Measurements from ENCODE around the gene INHBC. TPM values are rescaled to one million over a fixed set of nuclear protein-coding genes. Genes with fewer than 3 reads are reported as not detected.
"Not testable (repeated sequence)": the region's sequence is repeated elsewhere in the genome, so short reads cannot be mapped to it uniquely, and the experiment has no call there.

The INHBC gene
- total RNA-seq, 2 experiments from 2014 or later = 0.36 TPM; not detected in 1

GRCh38 chr12:57439762-57440266, 5.2 kb downstream of the INHBC start:
- Histone ChIP-seq H3K27ac (ENCODE audit: low read depth, low read length, poor library complexity, severe bottlenecking) (no peak overlapping the region), H3K9me2 (ENCODE audit: insufficient read depth, low read length) (no peaks in the 10 kb centered on the region), H3K4me1 (ENCODE audit: insufficient read depth, low read length, poor library complexity, severe bottlenecking) (peaks cover 6% of the 10 kb centered on the region), H3K4me2 (ENCODE audit: low read length) (no peak overlapping the region), H2AFZ (ENCODE audit: low read length) (no peak overlapping the region), H3K9me3 (ENCODE audit: low read length) (no peaks in the 10 kb centered on the region), H4K20me1 (ENCODE audit: insufficient read depth, low read length) (no peaks in the 10 kb centered on the region), H3K79me2 (ENCODE audit: insufficient read depth, low read depth, low read length) (no peaks in the 10 kb centered on the region), H3K36me3 (ENCODE audit: insufficient read depth, low read length) (no peaks in the 10 kb centered on the region), H3K4me3 (ENCODE audit: low read depth, low read length, poor library complexity, severe bottlenecking) (no peak overlapping the region)
- TF ChIP-seq EZH2phosphoT487 (IDR thresholded peaks at IDR 0.05; ENCODE audit: borderline replicate concordance, low read depth, low read length) (no peak), CTCF (conservative IDR thresholded peaks at IDR 0.05; ENCODE audit: low read length) (no peak)
- ChIA-PET CTCF (ENCODE audit: unreplicated experiment) (no interaction called here), POLR2A (interaction anchor here (0.6 to 1.1 kb wide), 2 partner anchors 13 to 30 kb away, joined by 3 read pairs; no protein-coding TSS in a partner anchor)
- no peak for DNase-seq (ENCODE audit: low spot score)
- intact Hi-C loops (cut with micrococcal nuclease; ENCODE audit: unreplicated experiment) = no loop called here
- no TSS peak for BruUV-seq (replicated peaks)

- ChIA-PET POLR2A (interaction anchor here (0.7 kb wide), 1 partner anchor 25 kb away, joined by 7 read pairs; no protein-coding TSS in a partner anchor), CTCF (ENCODE audit: unreplicated experiment) (interaction anchor here (0.9 kb wide), 1 partner anchor 17 kb away, joined by 3 read pairs; no protein-coding TSS in a partner anchor)
- H3K27ac ChIP-seq (ENCODE audit: low read depth, low read length, poor library complexity, severe bottlenecking); H3K36me3 ChIP-seq (ENCODE audit: insufficient read depth, low read length); BruUV-seq (replicated peaks); H3K4me1 ChIP-seq (ENCODE audit: insufficient read depth, low read length, poor library complexity, severe bottlenecking); H3K9me2 ChIP-seq (ENCODE audit: insufficient read depth, low read length); H3K4me3 ChIP-seq (ENCODE audit: low read depth, low read length, poor library complexity, severe bottlenecking); H4K20me1 ChIP-seq (ENCODE audit: insufficient read depth, low read length); intact Hi-C loops (cut with micrococcal nuclease; ENCODE audit: unreplicated experiment); H3K9me3 ChIP-seq (ENCODE audit: low read length); H3K79me2 ChIP-seq (ENCODE audit: insufficient read depth, low read depth, low read length); H2AFZ ChIP-seq (ENCODE audit: low read length); H3K4me2 ChIP-seq (ENCODE audit: low read length); DNase-seq (ENCODE audit: low spot score): not testable (repeated sequence)
These were observed 6.8 kb downstream of the INHBC start for GRCh38 chr12:57441393-57441792.

- Histone ChIP-seq H3K9me2 (ENCODE audit: insufficient read depth, low read length) (no peaks in the 10 kb centered on the region), H2AFZ (ENCODE audit: low read length) (no peak overlapping the region), H3K79me2 (ENCODE audit: insufficient read depth, low read depth, low read length) (no peaks in the 10 kb centered on the region), H3K9me3 (ENCODE audit: low read length) (no peaks in the 10 kb centered on the region), H3K4me1 (ENCODE audit: insufficient read depth, low read length, poor library complexity, severe bottlenecking) (no peaks in the 10 kb centered on the region), H3K27ac (ENCODE audit: low read depth, low read length, poor library complexity, severe bottlenecking) (no peak overlapping the region), H3K4me2 (ENCODE audit: low read length) (no peak overlapping the region), H4K20me1 (ENCODE audit: insufficient read depth, low read length) (no peaks in the 10 kb centered on the region), H3K4me3 (ENCODE audit: low read depth, low read length, poor library complexity, severe bottlenecking) (no peak overlapping the region), H3K36me3 (ENCODE audit: insufficient read depth, low read length) (no peaks in the 10 kb centered on the region)
- BruUV-seq (replicated peaks) = no TSS peak
- intact Hi-C loops (cut with micrococcal nuclease; ENCODE audit: unreplicated experiment) = no loop called here
- CTCF ChIA-PET (ENCODE audit: unreplicated experiment) = interaction anchor here (0.9 kb wide), 1 partner anchor 17 kb away, joined by 3 read pairs; no protein-coding TSS in a partner anchor
- no peak for DNase-seq (ENCODE audit: low spot score)
- TF ChIP-seq EZH2phosphoT487 (IDR thresholded peaks at IDR 0.05; ENCODE audit: borderline replicate concordance, low read depth, low read length) = no peak
- no peak for TF ChIP-seq CTCF (conservative IDR thresholded peaks at IDR 0.05; ENCODE audit: low read length)
- POLR2A ChIA-PET = no interaction called here
These were observed 7.4 kb downstream of the INHBC start for GRCh38 chr12:57441846-57442427.

GRCh38 chr12:57444337-57444736, 9.8 kb downstream of the INHBC start:
- CTCF ChIA-PET (ENCODE audit: unreplicated experiment) = interaction anchor here (0.5 kb wide), 1 partner anchor 11 kb away, joined by 14 read pairs; the partner anchor contains the start of gene INHBE
- H3K4me1 ChIP-seq (ENCODE audit: insufficient read depth, low read length, poor library complexity, severe bottlenecking); H3K36me3 ChIP-seq (ENCODE audit: insufficient read depth, low read length); H3K9me2 ChIP-seq (ENCODE audit: insufficient read depth, low read length); DNase-seq (ENCODE audit: low spot score); H3K9me3 ChIP-seq (ENCODE audit: low read length); BruUV-seq (replicated peaks); intact Hi-C loops (cut with micrococcal nuclease; ENCODE audit: unreplicated experiment); H2AFZ ChIP-seq (ENCODE audit: low read length); H4K20me1 ChIP-seq (ENCODE audit: insufficient read depth, low read length); H3K27ac ChIP-seq (ENCODE audit: low read depth, low read length, poor library complexity, severe bottlenecking); H3K4me3 ChIP-seq (ENCODE audit: low read depth, low read length, poor library complexity, severe bottlenecking); H3K79me2 ChIP-seq (ENCODE audit: insufficient read depth, low read depth, low read length); H3K4me2 ChIP-seq (ENCODE audit: low read length): not testable (repeated sequence)
- POLR2A ChIA-PET = interaction anchor here (1.3 kb wide), 1 partner anchor 11 kb away, joined by 3 read pairs; no protein-coding TSS in a partner anchor

Data from OCI-LY7 (cell line).